K562 (cell line): Measurements from ENCODE around the gene PIANP. TPM values are rescaled to one million over a fixed set of nuclear protein-coding genes. Genes with fewer than 3 reads are reported as not detected.
A peak's percentile ranks its signal among the peaks of the same experiment; 100 is the strongest.

Source experiments
- ATAC-seq: fragments of 200-7000 bp; cut with Tn5 transposase; 3 replicates; pipeline ENCODE4 v1.9.1; 2020; ENCODE audit warnings: moderate library complexity
- BruUV-seq: library from RNA; stranded (reverse); fragments of 400-500 nt; replicated peaks from 2 replicates; lab custom pipeline; 2021; lab: Mats Ljungman, UMichigan
- CTCF ChIA-PET: fragments of 300-600 bp; formaldehyde crosslinking; extraction: SDS; loops from one replicate; lab custom pipeline; 2021; ENCODE audit warnings: low intra/inter-chr PET ratio; lab: Yijun Ruan, JAX
- POLR2A ChIA-PET: fragments of 300-600, 350-650 bp; sonication (Branson Sonifier 250); formaldehyde crosslinking; extraction: SDS; loops from one replicate; lab custom pipeline; 2021; ENCODE audit warnings: antibody characterized with exemption, inconsistent platforms; lab: Yijun Ruan, JAX
- DNase-seq, 4 experiments: peaks; one replicate each; pipeline versions ENCODE4 v3.0.0 to v3.0.0-alpha.2; 2011 to 2018; ENCODE audit warnings: low spot score in 3 of 4, mixed read lengths in 3 of 4; ENCODE audit errors: extremely low read depth in 1 of 4
- FAIRE-seq: peaks from 2 replicates; lab custom pipeline; 2011; peaks lifted over from hg19 to GRCh38; lab: Jason Lieb, UNC
- H2AFZ ChIP-seq: 2 replicates; pipeline ENCODE4 v1.6.0; 2011; ENCODE audit warnings: low read depth, low read length, control low read depth, inconsistent platforms
- H3K27ac ChIP-seq: fragments of 200-600 bp; 3 replicates; pipeline ENCODE4 v1.8.0; 2011; ENCODE audit warnings: low read depth, mild to moderate bottlenecking, control low read depth, inconsistent platforms, low read length, moderate library complexity, mixed read lengths; ENCODE audit errors: extremely low read depth
- H3K27me3 ChIP-seq, 2 experiments: fragments of 300-600 bp in 1 of 2; 2 replicates in 1 of 2; 3 replicates in 1 of 2; pipeline versions ENCODE4 v1.6.0 to v1.8.0; 2011; ENCODE audit warnings: inconsistent platforms in 2 of 2, low read length in 2 of 2, mild to moderate bottlenecking in 1 of 2, mixed read lengths in 1 of 2, moderate library complexity in 1 of 2; ENCODE audit not compliant: control insufficient read depth in 2 of 2, insufficient read depth in 2 of 2
- H3K36me3 ChIP-seq: fragments of 300-600 bp; 3 replicates; pipeline ENCODE4 v1.8.0; 2011; ENCODE audit warnings: mild to moderate bottlenecking, low read length, inconsistent platforms; ENCODE audit not compliant: control insufficient read depth, insufficient read depth
- H3K4me1 ChIP-seq, 2 experiments: fragments of 200-600 bp in 1 of 2; replicated peaks in 1 of 2; 2 replicates in 1 of 2; 3 replicates in 1 of 2; pipeline versions ENCODE4 v1.5.1 to v1.8.0; 2011; ENCODE audit warnings: inconsistent platforms in 2 of 2, low read length in 2 of 2, mild to moderate bottlenecking in 1 of 2, mixed read lengths in 1 of 2, moderate library complexity in 1 of 2; ENCODE audit not compliant: control insufficient read depth in 2 of 2, insufficient read depth in 2 of 2
- H3K4me2 ChIP-seq: 2 replicates; pipeline ENCODE4 v1.6.1; 2011; ENCODE audit warnings: low read length, control low read depth, inconsistent platforms, mixed read lengths; ENCODE audit not compliant: insufficient read depth
- H3K4me3 ChIP-seq: fragments of 200-600 bp; sonication (generic), shearing (Covaris generic); 2 replicates; pipeline ENCODE4 v1.5.1; 2016; ENCODE audit warnings: control low read depth, inconsistent platforms
- H3K79me2 ChIP-seq: fragments of 200-600 bp; 3 replicates; pipeline ENCODE4 v1.8.0; 2011; ENCODE audit warnings: low read length, inconsistent platforms; ENCODE audit not compliant: control insufficient read depth, insufficient read depth
- H3K9ac ChIP-seq, 2 experiments: 2 replicates each; pipeline versions ENCODE4 v1.6.0 to v1.6.1; 2011; ENCODE audit warnings: low read depth in 2 of 2, low read length in 2 of 2, control low read depth in 1 of 2, inconsistent platforms in 1 of 2, mild to moderate bottlenecking in 1 of 2, mixed read lengths in 1 of 2; ENCODE audit not compliant: insufficient read depth in 1 of 2
- H3K9me1 ChIP-seq: one replicate; pipeline ENCODE4 v1.6.0; 2011; ENCODE audit warnings: inconsistent platforms, mild to moderate bottlenecking, low read length, moderate library complexity; ENCODE audit not compliant: control insufficient read depth, insufficient read depth
- H3K9me3 ChIP-seq: replicated peaks from 2 replicates; pipeline ENCODE4 v1.5.1; 2011; ENCODE audit warnings: low read depth, low read length, inconsistent platforms; ENCODE audit not compliant: control insufficient read depth, insufficient read depth
- H4K20me1 ChIP-seq: replicated peaks from 2 replicates; pipeline ENCODE4 v1.6.1; 2011; ENCODE audit warnings: low read length, inconsistent platforms, mixed read lengths; ENCODE audit not compliant: control insufficient read depth, insufficient read depth
- CGGBP1 ChIP-seq: fragments of 250-450 bp; sonication (Bioruptor Pico); IDR thresholded peaks from 2 replicates; pipeline ENCODE4 v1.9.0; 2021; ENCODE audit warnings: mild to moderate bottlenecking
- EHMT2 ChIP-seq: fragments of 450-650 bp; IDR thresholded peaks from 2 replicates; pipeline ENCODE4 v1.6.1; 2018; ENCODE audit warnings: antibody characterized with exemption
- HNRNPLL ChIP-seq: fragments of 200-400 bp; formaldehyde crosslinking; IDR thresholded peaks from 2 replicates; pipeline ENCODE4 v1.6.1; 2017; ENCODE audit warnings: low read length, low read depth, mild to moderate bottlenecking; ENCODE audit not compliant: poor library complexity, severe bottlenecking
- JUN ChIP-seq, 2 experiments: sonication (generic) in 1 of 2; formaldehyde crosslinking in 1 of 2; IDR thresholded peaks; 2 replicates each; pipeline versions ENCODE4 v1.6.1 to v1.8.0; 2012 to 2022; ENCODE audit warnings: borderline replicate concordance in 2 of 2, mild to moderate bottlenecking in 2 of 2, improper control_type of control experiment in 1 of 2, low read depth in 1 of 2, low read length in 1 of 2, missing genetic modification reagents in 1 of 2
- KDM1A ChIP-seq, 2 experiments: fragments of 450-650 bp; IDR thresholded peaks; 2 replicates each; pipeline ENCODE4 v1.6.1; 2016; ENCODE audit warnings: mild to moderate bottlenecking in 2 of 2
- NFATC3 ChIP-seq: fragments of 450-650 bp; IDR thresholded peaks from 2 replicates; pipeline ENCODE4 v1.6.1; 2017; ENCODE audit warnings: mild to moderate bottlenecking
- NFRKB ChIP-seq: fragments of 450-650 bp; IDR thresholded peaks from 2 replicates; pipeline ENCODE4 v1.6.1; 2016; ENCODE audit warnings: low read depth
- PYGO2 ChIP-seq: fragments of 450-650 bp; IDR thresholded peaks from 2 replicates; pipeline ENCODE4 v1.6.1; 2016; ENCODE audit warnings: mild to moderate bottlenecking, missing genetic modification characterization, moderate library complexity, missing compliant biosample characterization
- TEAD1 ChIP-seq, 2 experiments: fragments of 450-650 bp in 1 of 2; sonication (generic) in 1 of 2; formaldehyde crosslinking; IDR thresholded peaks; 2 replicates each; pipeline versions ENCODE4 v1.4.0 to v1.8.0; 2020 to 2022; ENCODE audit warnings: mild to moderate bottlenecking in 2 of 2, missing genetic modification reagents in 1 of 2
- YY1 ChIP-seq, 3 experiments: IDR thresholded peaks; 2 replicates each; pipeline ENCODE4 v1.6.1; 2011; ENCODE audit warnings: low read length in 2 of 3, mild to moderate bottlenecking in 2 of 3, moderate library complexity in 2 of 3, borderline replicate concordance in 1 of 3, control low read depth in 1 of 3, low read depth in 1 of 3; ENCODE audit not compliant: insufficient read depth in 3 of 3, insufficient replicate concordance in 2 of 3, control insufficient read depth in 1 of 3, insufficient read length in 1 of 3; ENCODE audit errors: extremely low read depth in 1 of 3
- ZBTB9 ChIP-seq: fragments of 450-650 bp; formaldehyde crosslinking; IDR thresholded peaks from 2 replicates; pipeline ENCODE4 v1.4.0; 2020; ENCODE audit warnings: mild to moderate bottlenecking, moderate library complexity
- ZNF584 ChIP-seq: fragments of 200-800 bp; sonication (Bioruptor generic); IDR thresholded peaks from 2 replicates; pipeline ENCODE4 v1.6.1; 2016; ENCODE audit warnings: low read depth, mild to moderate bottlenecking, missing genetic modification characterization, missing compliant biosample characterization
- WGBS: fragments of 100-300 bp; shearing (Covaris generic); methylation state at CpG from one replicate; pipeline ENCODE4 v1.1.6; 2016; ENCODE audit warnings: low coverage, mixed read lengths; ENCODE audit not compliant: insufficient coverage; ENCODE audit errors: missing lambda C conversion rate; 5-methylcytosine and 5-hydroxymethylcytosine counted together
- in situ Hi-C: fragments of 300-500 bp; cut with MboI; formaldehyde crosslinking; loops from 4 replicates; pipeline ENCODE4 v1.15.0; 2018; ENCODE audit warnings: inconsistent platforms, mixed read lengths
- intact Hi-C: fragments of 100-400 bp; cut with micrococcal nuclease; formaldehyde crosslinking; loops from 2 replicates; pipeline ENCODE4 v1.14.2; 2022
- polyA plus RNA-seq, 8 experiments: library from polyadenylated mRNA; depleted of rRNA in 4 of 8; stranded (reverse) in 5 of 8; unstranded in 3 of 8; fragments of >200 nt; fragmentation: Nextera tagmentation in 2 of 8; fragmentation: Illumina TruSeq in 1 of 8; extraction: Ambion mirVana in 2 of 8; extraction: Trizol in 1 of 8; gene quantifications; 2 replicates each; pipeline versions ENCODE4 v1.2.1 to v1.2.3, GENCODE V29; 2011 to 2014; ENCODE audit warnings: inconsistent platforms in 1 of 8, missing spikeins in 1 of 8
- total RNA-seq, 7 experiments: library from RNA; depleted of rRNA in 6 of 7; stranded (reverse); fragments of >200 nt in 6 of 7; fragmentation: Illumina TruSeq in 2 of 7; extraction: Trizol in 2 of 7; gene quantifications; 2 replicates each; pipeline versions ENCODE4 v1.2.1 to v1.2.3, GENCODE V29; 2011 to 2021; ENCODE audit warnings: low replicate concordance in 1 of 7
- TF ChIP-seq, protein P1 (sequence below): sonication (generic); formaldehyde crosslinking; IDR thresholded peaks from 2 replicates; pipeline ENCODE4 v1.8.1; 2023; ENCODE audit warnings: mild to moderate bottlenecking, missing genetic modification reagents
- TF ChIP-seq, protein P2 (sequence below): sonication (generic); formaldehyde crosslinking; IDR thresholded peaks from 2 replicates; pipeline ENCODE4 v1.8.1; 2023; ENCODE audit warnings: mild to moderate bottlenecking, missing genetic modification reagents, moderate library complexity

PIANP gene
- total and polyA plus RNA-seq, 9 of the 15 experiments (the other 6 are each of a cell fraction or from before 2014, with no cell fraction given), result 0.07 TPM; not detected in 8

DNA sequence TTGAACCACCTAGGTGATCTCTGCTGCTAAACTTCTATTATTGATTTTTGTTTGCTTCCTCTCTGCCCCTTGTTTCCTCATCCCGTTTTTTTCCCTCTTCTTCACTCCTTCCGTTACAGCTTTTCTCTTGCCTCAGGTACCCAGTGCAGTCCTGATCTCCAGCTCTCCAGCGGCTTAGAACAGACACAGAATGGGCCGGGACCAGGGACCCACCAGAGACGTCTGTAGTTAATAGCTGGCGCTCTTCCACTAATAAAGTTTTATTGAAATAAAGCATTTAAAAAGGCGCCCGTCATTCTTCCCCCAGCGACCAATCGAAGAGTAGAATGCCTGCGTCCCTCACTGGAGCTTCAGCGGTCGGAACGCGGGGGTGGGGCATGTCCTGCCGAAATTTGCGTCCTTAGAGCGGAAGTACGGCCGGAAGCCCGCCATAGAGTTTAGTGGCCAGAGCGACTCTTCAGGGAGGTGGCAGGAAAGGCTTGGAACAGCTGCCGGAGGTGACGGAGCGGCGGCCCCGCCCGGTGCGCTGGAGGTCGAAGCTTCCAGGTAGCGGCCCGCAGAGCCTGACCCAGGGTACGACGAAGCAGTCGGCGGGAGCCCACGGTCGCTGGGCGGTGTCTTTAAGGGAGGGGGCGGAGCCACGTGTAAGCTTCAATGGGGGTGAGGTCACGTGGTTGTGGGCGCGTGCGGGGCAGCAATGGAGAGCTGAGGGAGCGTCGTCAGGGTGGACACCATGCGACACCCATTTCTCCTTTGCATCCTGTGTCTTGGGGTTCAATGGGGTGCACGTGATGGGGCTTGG is 23.2 kb upstream of the PIANP start, which contains the start of gene COPS7A:
TSS of gene COPS7A (plus strand) at position 440 of the 802 bp plus-strand sequence. CDS start 611 bp downstream, outside the sequence.
- no peaks in the 10 kb centered on the region for H3K9me1 ChIP-seq
- DNase-seq (peak; percentile 94 to 97 (median 95)), FAIRE-seq (peak; percentile 98), ATAC-seq (peak; percentile 98)
- H3K36me3 ChIP-seq, result peaks cover 8% of the 10 kb centered on the region; the same call in 2 of the 3 replicates
- peak within 1 kb of the TSS; percentile 88 to 90 for H3K9ac ChIP-seq
- peak within 1 kb of the TSS; percentile 54 for H3K4me3 ChIP-seq
- no peaks in the 10 kb centered on the region for H4K20me1 ChIP-seq
- peak within 1 kb of the TSS; percentile 84 for H2AFZ ChIP-seq
- peak within 1 kb of the TSS; percentile 93 for H3K4me2 ChIP-seq
- POLR2A ChIA-PET, result interaction anchor here (0.6 to 2.9 kb wide), 20 partner anchors 9 to 149 kb away, joined by 3 to 12 read pairs (median 4); partner anchors contain the start of genes CDCA3, P3H3, SPSB2 and USP5
- H3K27me3 ChIP-seq, result no peaks in the 10 kb centered on the region
- WGBS, result under 1% methylated on average over 36 of the region's 49 CpGs
- intact Hi-C loops (loop anchor here (5.0 kb wide), 1 partner anchor 37 kb away; the partner anchor contains the start of gene ZNF384), in situ Hi-C loops (no loop called here)
- peaks cover 13% of the 10 kb centered on the region for H3K79me2 ChIP-seq
- H3K9me3 ChIP-seq, result no peaks in the 10 kb centered on the region
- peak within 1 kb of the TSS; percentile 88 for H3K27ac ChIP-seq
- BruUV-seq, result no TSS peak
- H3K4me1 ChIP-seq, result peaks cover 10 to 25% of the 10 kb centered on the region in 2 experiments; a peak in 4 of 5 replicates
- CTCF ChIA-PET, result no interaction called here
- TF ChIP-seq TEAD1 (CRISPR knock-in tag; IDR thresholded peaks at IDR 0.05) (peak in 1 of 2 experiments; percentile 29; a peak in 1 of 4 replicates), YY1 (IDR thresholded peaks at IDR 0.05; ENCODE audit: borderline replicate concordance in 1 of 3, control insufficient read depth in 1 of 3, extremely low read depth in 1 of 3, insufficient read depth in 3 of 3, insufficient read length in 1 of 3, insufficient replicate concordance in 2 of 3, low read depth in 1 of 3, low read length in 2 of 3) (peak; percentile 15 to 82 (median 54)), ZNF584 (no peak), EHMT2 (no peak), ZBTB9 (CRISPR knock-in tag) (no peak), KDM1A (IDR thresholded peaks at IDR 0.05) (no peak), JUN (IDR thresholded peaks at IDR 0.05; ENCODE audit: borderline replicate concordance, low read depth, low read length) (peak; percentile 66; the same call in 1 of the 2 replicates), JUN (CRISPR knock-in tag; IDR thresholded peaks at IDR 0.05; ENCODE audit: borderline replicate concordance) (no peak), NFATC3 (peak; percentile 61; the same call in 1 of the 2 replicates), NFRKB (peak; percentile 59), PYGO2 (no peak), HNRNPLL (peak; percentile 92), CGGBP1 (no peak)
- TF ChIP-seq, protein P1, sequence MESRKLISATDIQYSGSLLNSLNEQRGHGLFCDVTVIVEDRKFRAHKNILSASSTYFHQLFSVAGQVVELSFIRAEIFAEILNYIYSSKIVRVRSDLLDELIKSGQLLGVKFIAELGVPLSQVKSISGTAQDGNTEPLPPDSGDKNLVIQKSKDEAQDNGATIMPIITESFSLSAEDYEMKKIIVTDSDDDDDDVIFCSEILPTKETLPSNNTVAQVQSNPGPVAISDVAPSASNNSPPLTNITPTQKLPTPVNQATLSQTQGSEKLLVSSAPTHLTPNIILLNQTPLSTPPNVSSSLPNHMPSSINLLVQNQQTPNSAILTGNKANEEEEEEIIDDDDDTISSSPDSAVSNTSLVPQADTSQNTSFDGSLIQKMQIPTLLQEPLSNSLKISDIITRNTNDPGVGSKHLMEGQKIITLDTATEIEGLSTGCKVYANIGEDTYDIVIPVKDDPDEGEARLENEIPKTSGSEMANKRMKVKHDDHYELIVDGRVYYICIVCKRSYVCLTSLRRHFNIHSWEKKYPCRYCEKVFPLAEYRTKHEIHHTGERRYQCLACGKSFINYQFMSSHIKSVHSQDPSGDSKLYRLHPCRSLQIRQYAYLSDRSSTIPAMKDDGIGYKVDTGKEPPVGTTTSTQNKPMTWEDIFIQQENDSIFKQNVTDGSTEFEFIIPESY, result no peak
- TF ChIP-seq, protein P2, sequence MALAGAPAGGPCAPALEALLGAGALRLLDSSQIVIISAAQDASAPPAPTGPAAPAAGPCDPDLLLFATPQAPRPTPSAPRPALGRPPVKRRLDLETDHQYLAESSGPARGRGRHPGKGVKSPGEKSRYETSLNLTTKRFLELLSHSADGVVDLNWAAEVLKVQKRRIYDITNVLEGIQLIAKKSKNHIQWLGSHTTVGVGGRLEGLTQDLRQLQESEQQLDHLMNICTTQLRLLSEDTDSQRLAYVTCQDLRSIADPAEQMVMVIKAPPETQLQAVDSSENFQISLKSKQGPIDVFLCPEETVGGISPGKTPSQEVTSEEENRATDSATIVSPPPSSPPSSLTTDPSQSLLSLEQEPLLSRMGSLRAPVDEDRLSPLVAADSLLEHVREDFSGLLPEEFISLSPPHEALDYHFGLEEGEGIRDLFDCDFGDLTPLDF (CRISPR knock-in tag), result no peak
